LNCAP (cell line): ENCODE results near the gene PRXL2B.

ENCODE experiments used
- TF ChIP-seq, protein P1 (sequence below): fragments of 450-650 bp; IDR thresholded peaks from 2 replicates; pipeline ENCODE4 v1.5.1; 2017; ENCODE audit warnings: mild to moderate bottlenecking

Gene PRXL2B

DNA sequence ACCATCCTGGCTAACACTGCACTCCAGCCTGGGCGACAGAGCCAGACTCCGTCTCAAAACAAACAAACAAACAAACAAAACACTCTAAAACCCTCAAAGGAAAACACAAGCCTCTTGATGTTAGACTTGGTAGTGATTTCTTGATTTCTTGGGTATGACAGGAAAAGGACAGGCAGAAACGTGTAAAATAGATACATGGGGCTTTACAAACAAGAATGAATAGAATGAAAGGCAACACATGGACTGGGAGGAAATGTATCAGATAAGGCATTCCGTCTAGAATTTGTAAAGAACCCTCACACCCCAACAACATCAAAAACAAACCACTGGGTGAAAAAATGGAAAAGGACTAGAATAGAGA lies 7.8 kb upstream of the PRXL2B start:
- TF ChIP-seq, protein P1, sequence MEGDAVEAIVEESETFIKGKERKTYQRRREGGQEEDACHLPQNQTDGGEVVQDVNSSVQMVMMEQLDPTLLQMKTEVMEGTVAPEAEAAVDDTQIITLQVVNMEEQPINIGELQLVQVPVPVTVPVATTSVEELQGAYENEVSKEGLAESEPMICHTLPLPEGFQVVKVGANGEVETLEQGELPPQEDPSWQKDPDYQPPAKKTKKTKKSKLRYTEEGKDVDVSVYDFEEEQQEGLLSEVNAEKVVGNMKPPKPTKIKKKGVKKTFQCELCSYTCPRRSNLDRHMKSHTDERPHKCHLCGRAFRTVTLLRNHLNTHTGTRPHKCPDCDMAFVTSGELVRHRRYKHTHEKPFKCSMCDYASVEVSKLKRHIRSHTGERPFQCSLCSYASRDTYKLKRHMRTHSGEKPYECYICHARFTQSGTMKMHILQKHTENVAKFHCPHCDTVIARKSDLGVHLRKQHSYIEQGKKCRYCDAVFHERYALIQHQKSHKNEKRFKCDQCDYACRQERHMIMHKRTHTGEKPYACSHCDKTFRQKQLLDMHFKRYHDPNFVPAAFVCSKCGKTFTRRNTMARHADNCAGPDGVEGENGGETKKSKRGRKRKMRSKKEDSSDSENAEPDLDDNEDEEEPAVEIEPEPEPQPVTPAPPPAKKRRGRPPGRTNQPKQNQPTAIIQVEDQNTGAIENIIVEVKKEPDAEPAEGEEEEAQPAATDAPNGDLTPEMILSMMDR, result no peak

DNA sequence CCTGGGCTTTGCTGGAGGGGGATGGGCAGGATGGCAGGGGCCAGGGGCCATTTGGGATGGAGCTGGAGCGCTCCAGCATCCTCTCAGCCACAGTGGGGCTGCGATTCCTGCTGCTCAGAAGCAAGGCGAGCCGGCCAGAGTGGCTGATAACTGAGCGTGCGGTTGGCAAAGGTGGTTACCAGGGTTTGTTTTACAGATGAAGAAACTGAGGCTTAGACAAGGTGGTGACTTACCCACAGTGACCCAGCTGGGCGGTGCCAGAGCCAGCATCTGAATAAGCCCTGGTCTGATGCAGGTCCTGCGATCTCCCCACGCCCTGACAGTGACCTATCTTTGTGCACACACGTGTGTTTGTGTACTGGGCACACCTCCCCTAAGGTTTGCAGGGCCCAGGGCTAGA lies 5.9 kb upstream of the PRXL2B start:
- TF ChIP-seq, protein P1, result no peak

DNA sequence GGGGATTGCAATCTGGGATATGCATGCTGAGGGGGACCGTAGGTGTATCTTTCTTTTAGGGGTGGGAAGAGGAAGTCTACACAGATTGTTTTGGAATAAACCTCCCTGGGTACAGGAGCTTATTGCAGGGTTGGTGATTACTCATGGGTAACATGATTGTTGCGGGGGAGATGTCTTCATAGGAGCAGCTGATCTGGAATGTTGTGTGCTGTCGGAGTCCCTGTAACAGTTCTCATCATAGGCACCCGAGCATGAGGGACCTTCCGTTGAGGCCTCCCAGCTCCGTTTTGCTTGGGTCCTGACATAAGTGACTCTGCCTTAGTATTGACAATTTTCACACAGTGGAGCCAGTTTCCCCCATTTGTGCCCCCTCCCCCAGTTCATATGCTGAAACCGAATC lies 4.2 kb upstream of the PRXL2B start:
- TF ChIP-seq, protein P1, result no peak

DNA sequence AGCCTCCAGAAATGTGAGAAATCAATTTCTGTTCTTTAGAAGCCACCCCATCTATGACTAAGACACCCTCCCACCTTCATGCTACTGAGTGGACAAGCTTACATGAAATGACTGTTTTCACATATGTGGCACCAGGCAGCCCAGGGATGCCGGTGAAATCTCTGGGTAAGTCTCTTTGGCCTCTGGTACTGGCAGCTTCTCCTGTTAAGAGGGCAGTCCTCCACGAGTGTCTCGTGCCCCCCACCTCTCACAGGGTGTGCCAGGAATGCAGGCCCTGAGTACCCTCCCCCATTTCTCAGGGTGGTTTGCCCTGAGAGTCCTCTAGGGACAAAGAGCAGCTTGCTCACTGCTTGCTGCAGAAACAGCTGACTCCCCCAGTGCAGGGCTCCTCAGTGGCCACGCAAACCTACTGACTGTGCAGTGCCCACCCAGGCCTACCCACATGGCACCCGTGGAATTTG lies 3.2 kb upstream of the PRXL2B start:
- TF ChIP-seq, protein P1, result no peak

DNA sequence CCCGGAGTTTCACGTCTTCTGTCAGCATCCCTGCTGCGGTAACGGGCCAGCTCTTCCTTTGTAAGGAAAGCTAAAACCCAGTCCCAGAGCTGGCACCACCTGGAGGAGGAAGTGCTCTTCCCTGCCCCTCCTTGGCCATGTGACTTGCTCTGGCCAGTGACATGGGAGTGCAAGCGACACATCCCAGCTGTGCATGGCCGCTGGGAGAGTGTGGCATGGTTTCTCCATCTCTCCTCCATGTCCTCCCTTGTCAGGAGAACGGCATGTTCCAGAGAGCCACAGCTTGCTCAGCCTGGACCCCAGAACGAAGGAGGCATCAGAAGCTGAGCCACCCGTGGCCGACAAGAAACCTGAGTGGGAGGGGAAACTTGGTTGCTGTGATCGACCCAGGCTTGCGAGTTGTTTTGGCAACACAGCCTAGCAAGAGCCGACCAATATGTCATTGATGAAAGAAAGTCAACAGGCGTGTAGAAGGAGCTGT lies 2.7 kb upstream of the PRXL2B start:
- TF ChIP-seq, protein P1, result no peak

DNA sequence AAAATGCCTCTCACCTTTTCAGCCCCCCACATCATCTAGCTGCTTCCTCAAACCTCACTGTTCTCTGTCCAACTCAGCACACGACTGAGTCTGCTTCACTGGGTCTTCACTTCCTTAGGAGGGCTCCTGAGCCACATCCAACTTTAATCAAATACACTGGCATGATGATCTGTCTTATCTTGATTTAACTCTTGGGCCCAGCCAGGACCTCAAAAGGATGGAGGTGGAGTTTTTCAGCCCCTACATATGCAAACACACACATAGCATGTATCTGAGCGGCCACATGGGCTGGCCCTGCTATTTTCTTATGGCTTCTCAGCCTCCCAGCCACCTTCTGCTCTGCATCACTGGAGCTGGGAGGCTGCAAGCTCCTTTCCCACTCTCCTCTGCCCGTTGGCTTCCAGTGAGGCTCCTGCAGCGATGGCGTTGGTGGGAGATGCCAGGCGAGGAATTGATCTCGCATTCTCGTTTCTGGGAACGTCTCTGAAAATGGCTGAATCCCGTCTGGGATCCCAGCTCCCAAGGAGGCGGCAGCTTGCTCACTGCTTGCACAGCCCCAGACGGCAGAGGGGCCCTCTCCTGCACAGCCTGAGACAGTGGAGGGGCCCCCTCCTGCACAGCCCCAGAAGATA lies 1.8 kb upstream of the PRXL2B start:
- TF ChIP-seq, protein P1, result no peak

DNA sequence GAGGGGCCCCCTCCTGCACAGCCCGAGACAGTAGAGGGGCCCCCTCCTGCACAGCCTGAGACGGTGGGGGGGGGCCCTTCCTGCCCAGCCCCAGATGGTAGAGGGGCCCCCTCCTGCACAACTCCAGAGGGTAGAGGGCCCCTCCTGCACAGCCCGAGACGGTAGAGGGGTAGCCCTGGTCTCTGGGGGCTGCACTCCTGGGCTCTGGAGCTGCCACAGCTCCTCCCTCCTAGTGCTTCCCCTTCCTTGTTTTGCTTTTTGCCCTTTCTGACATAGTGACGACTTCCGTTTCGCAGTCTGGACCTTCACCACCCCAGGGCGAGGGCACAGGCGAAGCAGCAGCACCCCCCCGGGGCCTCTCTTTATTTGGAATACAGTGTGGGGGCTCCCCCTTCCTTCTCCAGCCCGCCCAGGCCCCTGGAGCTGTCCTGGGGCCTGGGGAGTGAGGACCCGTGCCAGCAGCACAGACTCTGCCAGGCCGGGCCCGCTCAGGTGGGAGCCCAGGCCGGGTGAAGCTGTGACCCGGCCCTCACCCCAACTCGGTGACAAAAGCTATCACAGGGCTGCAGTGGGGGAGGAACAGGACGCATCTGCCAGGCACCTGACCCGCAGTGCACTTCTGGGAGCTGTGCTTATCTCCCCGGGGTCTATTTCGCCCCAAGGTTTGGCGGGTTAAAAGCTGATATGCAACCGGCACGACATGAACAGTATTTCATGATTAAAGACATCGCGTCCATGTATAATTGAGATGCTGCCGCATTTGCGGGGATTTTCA lies 1.1 kb upstream of the PRXL2B start:
- TF ChIP-seq, protein P1, result no peak
